HFF-Myc (cell line): ENCODE measurements around the gene ERN1.
"Not testable (repeated sequence)": the region's sequence is repeated elsewhere in the genome, so short reads cannot be mapped to it uniquely, and the experiment has no call there.

Experiments
- DNase-seq: peaks from one replicate; pipeline ENCODE4 v3.0.0-alpha.2; 2011; ENCODE audit warnings: low read depth; ENCODE audit errors: extremely low read depth
- H3K4me3 ChIP-seq: replicated peaks from 2 replicates; pipeline ENCODE4 v1.5.1; 2011; ENCODE audit warnings: low read depth, mild to moderate bottlenecking, control low read depth, low read length
- CTCF ChIP-seq: IDR thresholded peaks from 2 replicates; pipeline ENCODE4 v1.5.1; 2012; ENCODE audit warnings: mild to moderate bottlenecking, low read depth, low read length, control low read depth; ENCODE audit errors: missing control alignments

The ERN1 gene

GRCh38 chr17:64015447-64015846, 114.5 kb downstream of the ERN1 start:
- DNase-seq = no peak
- TF ChIP-seq CTCF = no peak
- H3K4me3 ChIP-seq = no peak overlapping the region

- no peak for DNase-seq
- no peak overlapping the region for H3K4me3 ChIP-seq
- no peak for TF ChIP-seq CTCF
These were observed 120.2 kb downstream of the ERN1 start for GRCh38 chr17:64009571-64010402.

GRCh38 chr17:64008830-64009229, 121.1 kb downstream of the ERN1 start:
- no peak for DNase-seq
- TF ChIP-seq CTCF = no peak
- H3K4me3 ChIP-seq = no peak overlapping the region

GRCh38 chr17:64008346-64008745, 121.6 kb downstream of the ERN1 start:
- no peak for DNase-seq
- no peak for TF ChIP-seq CTCF
- no peak overlapping the region for H3K4me3 ChIP-seq

- H3K4me3 ChIP-seq = no peak overlapping the region
- no peak for TF ChIP-seq CTCF
- no peak for DNase-seq
These were observed 122.1 kb downstream of the ERN1 start for GRCh38 chr17:64007838-64008282.

GRCh38 chr17:64007089-64007837, 122.7 kb downstream of the ERN1 start:
- H3K4me3 ChIP-seq, DNase-seq: not testable (repeated sequence)

- DNase-seq = no peak
- TF ChIP-seq CTCF = no peak
- H3K4me3 ChIP-seq = no peak overlapping the region
These were observed 123.4 kb downstream of the ERN1 start for GRCh38 chr17:64006361-64007088.
